Right hindlimb (tissue), 1 donor: ENCODE results near the gene TMPRSS2.

Source experiments
- DNase-seq: peaks from one replicate; pipeline ENCODE4 v3.0.0-alpha.2; 2018

The TMPRSS2 gene

DNA sequence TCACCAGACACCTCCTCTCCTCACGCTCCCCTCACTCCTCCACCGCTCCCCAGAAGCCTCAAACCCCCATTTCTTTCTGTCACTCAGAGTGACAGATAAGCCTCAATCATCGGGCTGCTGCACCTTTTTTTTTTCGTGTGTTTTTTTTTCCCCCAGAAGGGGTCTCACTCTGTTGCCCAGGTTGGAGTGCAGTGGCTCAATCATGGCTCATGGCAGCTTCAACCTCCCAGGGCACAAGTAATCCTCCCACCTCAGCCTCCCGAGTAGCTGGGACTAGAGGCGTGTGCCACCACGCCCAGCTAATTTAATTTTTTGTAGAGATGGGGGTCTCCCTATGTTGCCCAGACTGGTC lies 1.2 kb upstream of the TMPRSS2 start:
- DNase-seq = no peak

DNA sequence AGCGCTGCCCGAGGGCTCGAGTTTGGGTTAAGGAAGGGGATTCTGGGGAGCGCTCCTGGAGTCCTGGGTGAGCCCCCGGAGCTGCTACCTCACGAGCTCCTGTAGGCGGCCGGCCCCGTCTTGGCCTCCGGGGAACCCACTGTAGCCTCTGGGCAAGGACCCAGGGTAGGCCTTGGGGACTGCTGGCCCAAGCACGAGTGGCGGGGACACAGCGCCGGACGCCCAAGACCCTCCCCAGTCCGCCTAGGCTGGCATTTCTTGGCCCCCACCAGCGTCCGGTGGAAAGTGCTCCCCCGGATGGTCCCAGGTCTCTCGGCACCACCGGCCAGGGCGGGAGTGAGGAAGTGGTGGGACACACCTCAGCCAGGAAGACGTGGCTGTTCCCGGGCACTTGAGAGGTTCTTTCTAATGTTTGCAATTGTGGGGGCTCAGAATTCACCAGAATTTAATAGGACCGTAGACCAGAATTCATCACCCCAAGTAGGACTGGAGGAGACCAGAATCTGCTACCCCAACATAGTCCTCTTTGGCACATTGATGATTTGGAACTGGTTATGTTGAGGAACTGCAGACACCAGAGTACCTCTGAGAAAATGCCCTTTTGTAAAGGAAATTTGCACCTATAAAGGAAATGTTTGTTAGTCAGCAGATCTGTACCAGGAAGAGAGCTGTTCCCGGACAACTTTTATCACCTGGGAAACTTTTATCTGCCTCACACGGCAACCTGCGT lies 622 bp upstream of the TMPRSS2 start:
- DNase-seq = no peak

DNA sequence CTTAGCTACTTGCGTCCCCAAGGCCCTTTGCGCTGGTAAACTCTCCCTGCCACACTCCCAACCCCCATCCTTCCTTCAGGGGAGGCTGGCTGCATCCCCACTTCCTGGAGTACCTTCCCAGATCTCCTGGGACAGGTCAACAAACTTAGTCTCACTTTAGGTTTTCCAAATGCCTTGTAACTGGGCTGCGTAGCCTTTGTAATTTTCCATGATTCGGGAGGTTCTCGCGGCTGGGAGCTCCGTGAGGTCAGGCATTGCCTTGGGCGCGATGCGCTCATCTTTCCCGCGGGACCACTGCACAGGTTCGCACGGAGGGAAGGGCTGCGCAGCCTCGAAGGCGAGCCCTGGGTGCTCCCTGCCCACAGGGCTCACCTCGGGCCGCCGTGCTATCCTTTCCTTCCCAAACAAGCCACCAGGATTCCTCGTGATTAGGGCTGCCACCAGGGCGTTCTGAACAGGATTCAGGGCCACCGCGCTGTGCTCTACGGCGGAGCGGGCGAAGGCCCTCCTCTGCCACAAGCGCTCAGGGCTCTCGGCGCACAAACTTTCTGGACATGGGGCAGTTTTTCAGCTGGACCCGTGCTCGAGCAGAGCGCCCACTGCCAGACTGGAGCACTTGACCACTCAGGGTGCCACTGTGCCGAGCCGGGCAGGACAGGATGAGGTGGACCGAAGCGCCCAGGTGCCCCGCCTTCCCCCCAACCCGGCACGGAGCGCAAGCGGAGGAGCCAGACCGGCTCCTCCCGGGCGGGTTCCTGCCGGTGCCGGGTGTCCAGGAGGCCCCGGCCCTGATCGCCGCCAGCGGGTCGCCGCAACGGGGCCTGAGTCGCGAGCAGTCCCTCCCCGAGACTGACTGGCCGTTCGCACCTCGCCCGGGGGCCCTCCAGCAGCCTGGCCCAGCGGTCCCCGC lies 1.1 kb downstream of the TMPRSS2 start:
- no peak for DNase-seq

DNA sequence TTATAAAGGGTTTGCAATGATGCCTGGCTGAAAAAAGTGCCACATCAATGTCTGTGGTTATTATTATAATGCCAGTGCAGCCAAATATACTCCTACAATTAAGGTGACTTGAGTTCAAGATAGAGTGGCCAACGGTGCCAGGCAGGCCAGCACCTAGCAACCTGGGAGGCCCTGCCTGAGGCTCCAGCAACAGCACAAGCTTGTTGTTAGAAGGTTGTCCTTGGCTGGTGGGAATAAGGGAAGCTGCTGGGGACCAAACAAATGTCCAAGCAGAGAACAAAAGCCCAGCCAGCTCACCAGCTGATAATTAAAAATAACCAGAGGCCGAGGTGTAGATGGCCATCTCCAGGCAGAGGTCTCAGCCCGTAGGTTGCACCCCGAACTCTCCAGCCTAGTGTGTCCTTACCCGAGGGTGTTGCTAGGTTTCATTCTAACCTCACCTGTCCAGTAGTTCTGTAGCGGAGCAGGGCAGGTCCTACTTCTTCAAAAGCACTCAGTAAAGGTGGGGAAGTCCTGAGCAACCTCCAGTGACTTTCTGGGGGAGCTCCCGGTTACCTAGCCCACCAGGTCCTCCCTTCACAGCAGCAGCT lies 1.9 kb downstream of the TMPRSS2 start:
- no peak for DNase-seq

DNA sequence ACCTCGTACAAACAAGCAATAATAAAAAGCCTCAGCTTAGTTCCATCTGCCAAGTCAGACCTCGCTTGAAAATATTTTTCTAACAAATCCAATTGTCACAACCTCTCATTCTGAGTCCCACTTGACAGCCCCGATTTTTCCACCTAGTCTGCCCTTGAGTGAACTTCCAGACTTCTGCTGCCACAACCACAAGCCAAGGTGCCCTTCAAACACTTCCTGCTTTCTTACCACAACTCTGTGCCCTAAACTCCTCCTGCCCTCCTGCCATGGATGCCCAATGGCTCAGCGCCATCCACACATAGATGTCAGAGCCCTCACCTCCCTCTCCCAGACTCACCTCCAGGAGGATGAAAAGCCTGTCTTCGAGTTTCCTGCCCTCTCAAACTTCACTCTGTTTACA lies 3.9 kb downstream of the TMPRSS2 start:
- DNase-seq = no peak

DNA sequence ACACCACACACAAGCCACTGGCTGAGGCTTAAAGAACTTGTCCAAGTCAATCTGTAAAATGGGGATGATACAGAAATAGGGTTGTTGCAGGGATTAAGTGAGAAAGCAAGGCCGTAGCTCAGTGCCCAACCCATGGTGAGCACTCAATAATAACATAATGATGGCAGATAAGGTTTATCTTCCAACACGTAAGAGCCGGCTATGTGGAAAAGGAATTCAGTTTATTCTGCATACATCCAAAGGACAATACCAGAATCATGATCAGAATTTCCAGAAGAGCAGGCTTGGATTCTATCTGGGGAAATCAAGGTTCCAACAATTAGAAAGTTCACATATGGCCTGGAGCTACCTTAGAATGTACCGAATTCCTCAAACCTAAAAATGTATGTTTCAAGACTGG lies 4.6 kb downstream of the TMPRSS2 start:
- DNase-seq = no peak

DNA sequence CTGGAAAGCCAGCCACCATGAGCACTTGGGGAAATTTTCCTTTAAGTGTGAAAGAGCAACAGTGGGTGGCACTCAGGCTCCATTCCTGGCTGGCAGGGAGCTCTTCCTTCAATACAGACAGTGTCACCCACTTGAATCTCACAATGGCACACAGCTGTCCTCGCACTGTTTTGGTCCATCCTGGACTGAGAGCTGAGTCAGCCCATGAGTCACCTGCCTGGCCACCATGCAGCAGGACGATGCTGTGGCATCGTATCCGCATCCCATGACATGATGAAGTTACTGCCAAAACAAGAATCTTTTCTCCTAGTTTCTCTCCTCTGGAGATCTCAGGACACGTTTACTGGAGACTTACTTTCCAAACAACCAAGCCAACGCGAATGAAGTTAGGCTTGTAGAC lies 6.0 kb downstream of the TMPRSS2 start:
- DNase-seq = no peak

DNA sequence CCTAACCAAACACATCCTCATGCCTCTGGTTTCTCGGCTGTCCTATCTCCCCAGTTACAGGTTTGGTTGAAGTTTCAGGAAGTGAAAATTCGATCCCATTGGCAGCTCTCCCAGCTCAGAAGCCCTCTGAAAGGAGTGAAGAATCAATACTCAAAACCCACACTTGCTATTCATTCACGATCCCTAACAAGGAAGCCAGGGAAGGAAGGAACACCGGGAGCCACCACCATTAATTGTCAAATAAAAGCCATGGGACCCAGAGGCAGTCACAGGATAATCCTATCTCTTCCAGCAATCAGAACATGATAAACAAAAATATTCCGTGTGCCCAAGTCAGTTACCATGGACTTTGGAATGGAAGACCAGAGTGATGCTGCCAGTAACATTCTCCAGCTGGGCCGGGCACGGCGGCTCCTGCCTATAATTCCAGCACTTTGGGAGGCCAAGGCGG lies 7.0 kb downstream of the TMPRSS2 start:
- no peak for DNase-seq

DNA sequence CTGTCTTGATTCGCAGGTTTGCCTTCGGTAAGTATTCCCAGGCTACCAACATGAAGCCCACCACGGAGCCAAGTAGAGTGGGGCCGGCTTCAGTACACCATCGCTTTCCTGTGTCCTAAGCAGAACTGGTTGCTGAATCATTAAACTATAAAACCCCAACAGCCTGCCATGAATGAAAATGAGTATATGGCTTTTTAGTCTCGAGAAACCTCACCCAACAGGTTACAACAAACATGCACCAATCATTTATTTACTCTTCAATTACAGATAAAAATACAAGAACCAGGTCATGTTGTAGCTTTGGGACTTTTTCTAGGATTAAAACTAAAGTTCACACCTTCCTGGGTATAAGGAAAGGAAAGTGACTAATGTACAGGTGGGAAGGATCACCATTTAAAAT lies 7.6 kb downstream of the TMPRSS2 start:
- DNase-seq = no peak

DNA sequence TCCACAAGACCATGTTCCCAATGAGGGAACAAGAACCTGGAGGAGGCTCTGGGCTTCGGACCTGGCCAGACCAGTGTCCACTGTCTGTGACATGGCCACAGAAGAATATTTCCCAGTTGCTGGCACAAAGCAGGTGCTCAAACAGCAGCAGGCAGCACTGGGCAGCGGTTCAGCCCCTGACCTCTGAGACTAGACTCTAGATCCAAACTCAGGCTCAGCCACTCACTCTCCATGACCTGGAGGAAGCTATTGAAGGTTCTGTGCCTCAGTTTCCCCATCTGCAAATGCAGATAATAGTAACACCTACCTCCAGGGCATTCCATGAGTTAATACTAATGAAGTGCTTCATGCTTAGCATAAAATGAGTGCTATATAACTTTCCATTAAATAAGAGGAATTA lies 8.0 kb downstream of the TMPRSS2 start:
- no peak for DNase-seq

DNA sequence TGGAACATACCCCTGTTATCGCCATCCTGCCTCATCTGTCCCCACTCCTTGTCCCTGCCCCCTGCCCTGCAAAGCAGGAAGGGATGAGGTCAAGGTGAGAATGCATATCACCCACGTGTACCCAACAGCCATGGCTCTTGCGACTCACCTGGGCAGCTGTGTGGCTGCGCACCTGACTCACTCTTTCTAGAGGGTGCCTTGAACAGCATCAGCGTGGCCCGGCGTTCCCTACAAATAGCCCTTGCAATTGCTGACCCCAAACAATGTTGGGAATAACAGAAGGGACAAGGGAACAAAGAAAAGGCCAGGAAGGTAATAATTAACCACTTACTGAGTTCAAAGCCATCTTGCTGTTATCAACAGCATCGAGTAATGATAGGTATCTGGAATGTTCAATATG lies 10.2 kb downstream of the TMPRSS2 start:
- DNase-seq = no peak

DNA sequence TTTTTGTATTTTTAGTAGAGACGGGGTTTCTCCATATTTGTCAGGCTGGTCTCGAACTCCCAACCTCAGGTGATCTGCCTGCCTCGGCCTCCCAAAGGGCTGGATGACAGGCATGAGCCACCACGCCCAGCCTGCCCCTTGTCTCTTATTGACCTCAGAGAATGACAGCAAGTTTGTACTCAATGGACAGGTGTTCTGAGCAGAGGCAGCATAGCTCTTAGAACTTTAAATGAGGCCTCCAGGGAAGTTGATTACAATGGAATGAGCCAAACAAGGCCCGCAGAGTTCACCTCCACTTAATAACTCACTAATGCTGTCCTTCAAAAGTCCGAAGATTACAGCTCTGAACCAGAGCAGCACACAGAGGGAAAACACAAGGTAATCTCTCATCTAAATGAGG lies 10.9 kb downstream of the TMPRSS2 start:
- DNase-seq = no peak

DNA sequence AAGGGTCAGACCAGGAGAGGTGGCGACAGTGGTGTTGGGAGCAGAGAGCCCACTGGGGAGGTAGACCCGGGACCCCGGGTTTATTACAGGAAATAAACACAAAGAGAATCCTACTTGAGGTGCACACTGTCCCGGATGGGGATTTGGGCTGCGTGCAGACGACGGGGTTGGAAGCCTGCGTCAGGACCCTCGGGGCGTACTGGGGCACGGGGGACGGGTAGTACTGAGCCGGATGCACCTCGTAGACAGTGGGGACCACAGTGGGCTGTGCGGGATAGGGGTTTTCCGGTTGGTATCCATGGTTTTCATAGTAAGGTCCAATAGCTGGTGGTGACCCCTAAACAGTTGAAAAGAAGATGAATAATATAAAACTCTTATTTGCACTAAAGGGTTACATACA lies 13.7 kb downstream of the TMPRSS2 start:
- DNase-seq = no peak

DNA sequence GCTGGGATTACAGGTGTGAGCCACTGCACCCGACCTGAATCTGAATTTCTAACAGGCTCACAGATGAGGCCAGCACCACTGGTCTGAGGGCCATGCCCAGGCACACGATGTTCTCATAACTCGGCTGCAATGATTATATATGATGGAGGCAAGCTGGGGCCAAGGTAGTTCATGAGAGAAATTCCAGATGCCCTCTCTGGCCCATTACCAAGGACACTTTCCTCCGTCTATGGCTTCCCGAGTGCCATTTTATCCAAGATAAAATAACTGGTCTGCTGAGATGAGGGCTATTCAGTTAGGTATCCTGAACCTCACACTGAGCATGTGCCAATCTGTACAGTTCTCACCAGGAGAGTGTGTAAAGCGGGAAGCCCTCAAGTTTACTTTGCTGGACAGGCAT lies 16.5 kb downstream of the TMPRSS2 start:
- DNase-seq = no peak

DNA sequence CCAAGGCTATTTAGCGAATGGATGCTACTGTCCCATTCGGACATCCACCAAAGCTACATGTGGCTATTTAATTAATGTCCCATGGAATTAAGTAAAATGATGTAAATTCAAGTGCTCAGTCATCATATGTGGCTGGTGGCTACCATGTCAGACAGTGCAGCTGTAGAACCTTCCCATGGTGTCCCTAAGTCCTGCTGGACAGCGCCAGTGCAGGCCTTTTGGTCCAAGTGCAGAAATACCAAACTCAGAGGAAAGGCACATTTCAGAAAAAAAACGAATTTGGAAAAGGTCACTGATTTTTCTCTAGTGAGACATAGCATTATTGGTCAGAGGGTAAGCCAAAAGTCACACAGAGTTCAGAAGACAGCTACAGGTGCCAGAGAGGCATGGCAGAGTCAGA lies 17.6 kb downstream of the TMPRSS2 start:
- no peak for DNase-seq

DNA sequence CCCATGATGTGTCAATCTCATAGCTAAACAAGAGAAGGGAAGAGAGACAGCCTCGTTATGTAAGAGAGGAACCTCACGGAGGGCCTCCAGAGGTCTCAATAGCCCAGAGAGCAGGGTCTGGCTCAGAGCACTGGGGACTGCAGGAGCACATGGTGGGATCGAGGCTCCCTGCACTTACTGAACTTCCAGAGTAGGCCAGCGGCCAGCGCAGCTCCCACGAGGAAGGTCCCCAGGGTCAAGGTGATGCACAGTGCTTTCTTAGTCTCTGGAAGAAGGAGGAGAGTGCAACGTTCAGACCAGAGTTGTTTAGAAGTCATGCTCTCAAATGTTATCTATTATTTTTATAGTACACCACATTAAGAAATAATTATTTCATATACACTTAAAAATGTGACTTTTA lies 18.6 kb downstream of the TMPRSS2 start:
- no peak for DNase-seq

DNA sequence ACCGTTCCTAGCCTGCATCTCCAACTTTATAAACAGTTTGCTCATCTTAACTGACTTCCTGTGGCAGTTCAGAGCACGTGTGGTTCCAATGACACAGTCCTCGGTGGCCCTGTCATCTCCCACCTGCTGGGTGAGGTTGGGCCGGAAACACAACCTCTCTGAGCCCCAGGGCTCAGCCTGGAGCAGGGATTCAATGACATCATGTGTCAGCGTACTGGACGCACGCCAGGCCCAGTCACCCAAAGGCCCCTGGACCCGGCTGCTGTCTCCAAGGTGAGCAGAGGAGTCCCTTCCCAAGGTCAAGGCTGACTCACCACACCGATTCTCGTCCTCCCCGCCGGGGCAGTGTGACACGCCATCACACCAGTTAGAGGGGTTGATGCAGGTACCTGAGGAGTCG lies 19.9 kb downstream of the TMPRSS2 start:
- DNase-seq = no peak

DNA sequence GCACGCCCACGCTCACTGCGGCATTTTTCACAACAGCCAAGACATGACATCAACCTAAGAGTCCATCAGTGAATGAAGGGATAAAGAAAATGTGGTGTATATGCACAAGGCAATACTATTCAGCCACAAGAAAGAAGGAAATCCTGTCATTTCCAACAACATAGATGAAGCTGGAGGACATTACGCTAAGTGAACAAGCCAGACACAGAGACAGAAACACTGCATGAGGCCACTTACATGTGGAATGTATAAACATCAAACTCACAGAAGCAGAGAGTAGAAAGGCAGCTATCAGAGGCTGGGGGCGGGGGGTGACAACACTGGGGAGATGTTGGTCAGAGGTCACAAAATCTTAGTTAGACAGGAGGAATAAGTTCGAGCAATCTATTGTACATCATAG lies 20.9 kb downstream of the TMPRSS2 start:
- DNase-seq = no peak

DNA sequence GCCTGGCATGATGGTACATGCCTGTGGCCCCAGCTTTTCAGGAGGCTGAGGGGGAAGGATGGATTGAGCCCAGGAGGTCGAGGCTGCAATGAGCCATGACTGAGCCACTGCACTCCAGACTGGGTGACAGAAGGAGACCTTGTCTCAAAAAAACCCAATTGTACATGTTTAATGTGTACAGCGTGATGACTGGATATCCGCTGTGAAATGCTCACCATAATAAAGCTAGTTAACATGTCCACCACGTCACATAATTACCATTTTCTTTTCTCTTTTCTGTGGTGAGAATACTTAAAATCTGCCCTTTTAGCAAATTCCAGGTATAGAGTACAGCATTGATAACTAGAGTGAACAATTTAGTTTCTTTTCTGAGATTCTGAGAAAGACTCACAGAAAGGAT lies 24.0 kb downstream of the TMPRSS2 start:
- no peak for DNase-seq

DNA sequence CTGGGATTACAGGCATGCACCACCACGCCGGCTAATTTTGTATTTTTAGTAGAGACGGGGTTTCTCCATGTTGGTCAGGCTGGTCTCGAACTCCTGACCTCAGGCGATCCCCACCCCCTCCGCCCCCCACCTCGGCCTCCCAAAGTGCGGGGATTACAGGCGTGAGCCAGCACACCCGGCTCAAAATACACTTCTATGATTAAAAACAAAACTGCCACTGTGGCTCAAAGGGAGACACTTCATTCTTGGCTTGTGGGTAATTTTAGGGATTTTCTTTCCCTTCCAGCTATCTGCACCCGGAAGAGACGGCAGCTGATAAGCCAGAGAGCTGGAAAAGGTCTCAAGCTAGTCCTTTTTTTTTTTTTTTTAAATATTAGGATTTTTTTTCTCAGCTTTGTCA lies 24.5 kb downstream of the TMPRSS2 start:
- no peak for DNase-seq

DNA sequence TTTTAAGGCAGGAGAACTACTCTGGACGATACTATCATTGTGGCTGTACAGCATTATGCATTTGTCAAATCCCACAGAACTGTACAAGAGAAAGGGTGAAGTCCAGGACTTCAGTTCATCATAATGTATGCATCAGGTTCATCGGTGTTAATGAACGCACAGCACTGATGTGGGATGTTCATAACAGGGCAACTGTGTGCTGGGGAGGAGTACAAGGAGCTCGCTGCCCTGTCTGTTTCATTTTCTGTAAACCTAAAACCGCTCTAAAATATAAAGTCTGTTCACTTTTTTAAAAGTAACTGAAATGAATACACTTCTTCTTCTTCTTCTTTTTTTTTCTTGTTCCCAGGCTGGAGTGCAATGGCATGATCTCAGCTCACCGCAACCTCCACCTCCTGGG lies 25.0 kb downstream of the TMPRSS2 start:
- DNase-seq = no peak

DNA sequence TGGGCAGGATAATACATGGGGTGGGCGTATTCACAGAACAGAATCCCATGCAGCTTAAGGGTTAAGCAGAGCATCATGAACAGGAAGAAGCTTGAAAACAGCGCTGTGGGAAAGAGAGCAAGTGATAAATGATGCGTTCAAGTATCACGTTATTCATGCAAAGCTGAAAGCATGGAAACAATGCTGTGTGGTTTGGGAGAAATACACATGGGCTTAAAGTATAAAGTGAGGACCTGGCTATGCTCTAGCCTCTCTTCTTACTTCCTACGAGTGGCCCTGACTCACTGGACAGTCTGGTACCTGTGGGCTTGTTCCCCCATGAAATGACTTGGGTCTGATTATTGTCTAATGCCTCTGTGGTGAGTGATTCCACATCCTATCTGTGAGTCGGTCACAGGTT lies 25.7 kb downstream of the TMPRSS2 start:
- no peak for DNase-seq

DNA sequence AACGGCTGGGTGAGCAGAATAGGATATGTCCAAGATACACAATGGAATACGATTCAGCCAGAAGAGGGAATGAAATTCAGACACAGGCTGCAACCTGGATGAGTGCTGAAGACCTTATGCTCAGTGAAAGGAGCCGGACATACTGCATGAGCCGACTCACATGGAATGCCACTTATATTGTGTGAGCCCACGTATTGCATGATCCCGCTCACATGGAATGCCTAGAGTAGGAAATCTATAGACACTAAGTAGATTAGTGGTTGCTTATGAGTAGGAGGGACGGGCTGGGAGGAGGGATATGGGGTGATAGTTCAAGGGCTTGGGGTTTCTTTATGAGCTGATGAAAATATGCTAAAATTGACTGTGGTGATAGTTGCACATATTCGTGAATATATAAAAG lies 26.8 kb downstream of the TMPRSS2 start:
- no peak for DNase-seq

DNA sequence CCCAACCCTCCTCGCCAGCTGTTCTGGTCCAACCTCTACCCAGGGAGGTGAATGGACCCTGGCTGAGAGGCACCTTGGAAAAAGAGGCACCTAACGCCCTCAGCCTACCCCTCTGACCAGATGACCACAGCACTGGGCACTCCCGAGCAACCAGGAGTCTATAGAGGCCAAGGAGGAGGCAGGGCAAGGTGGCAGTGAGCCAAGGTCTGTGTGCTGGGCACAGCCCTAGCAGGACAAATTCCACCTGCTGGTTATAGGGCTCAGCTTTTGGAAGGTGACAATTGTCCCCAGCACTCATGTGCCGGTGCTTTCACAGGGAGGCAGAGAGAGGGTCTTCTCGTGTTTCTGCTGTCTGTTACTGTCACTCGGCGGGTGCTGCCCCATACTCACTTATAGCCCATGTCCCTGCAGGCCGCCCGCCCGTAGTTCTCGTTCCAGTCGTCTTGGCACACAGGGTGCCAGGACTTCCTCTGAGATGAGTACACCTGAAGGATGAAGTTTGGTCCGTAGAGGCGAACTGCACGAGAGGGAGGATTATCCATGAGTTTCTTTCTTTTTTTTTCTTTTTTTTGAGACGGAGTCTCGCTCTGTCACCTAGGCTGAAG lies 27.8 kb downstream of the TMPRSS2 start:
- no peak for DNase-seq
